Karpas-422 (cell line): ENCODE data around the gene CRYGN. TPM values are rescaled to one million over a fixed set of nuclear protein-coding genes. Genes with fewer than 3 reads are reported as not detected.

Experiments
- DNase-seq: peaks from one replicate; pipeline ENCODE4 v3.0.0-alpha.2; 2015
- H2AFZ ChIP-seq: fragments of 200-600 bp; sonication (generic); 2 replicates; pipeline ENCODE4 v1.6.1; 2014; ENCODE audit warnings: antibody characterized with exemption, low read length, mixed read lengths
- H3K27ac ChIP-seq: fragments of 200-600 bp; sonication (generic); 2 replicates; pipeline ENCODE4 v1.5.1; 2014; ENCODE audit warnings: mild to moderate bottlenecking, low read length, moderate library complexity
- H3K27me3 ChIP-seq: fragments of 200-600 bp; sonication (generic); 2 replicates; pipeline ENCODE4 v1.6.1; 2014; ENCODE audit warnings: low read length, mixed read lengths
- H3K36me3 ChIP-seq: fragments of 200-600 bp; sonication (generic); 2 replicates; pipeline ENCODE4 v1.6.1; 2014; ENCODE audit warnings: low read length, mixed read lengths; ENCODE audit not compliant: insufficient read depth
- H3K4me1 ChIP-seq: fragments of 200-600 bp; sonication (generic); 2 replicates; pipeline ENCODE4 v1.6.1; 2014; ENCODE audit warnings: mild to moderate bottlenecking, low read length, mixed read lengths
- H3K4me2 ChIP-seq: fragments of 200-600 bp; sonication (generic); 2 replicates; pipeline ENCODE4 v1.6.1; 2014; ENCODE audit warnings: low read length, low read depth, mild to moderate bottlenecking; ENCODE audit not compliant: poor library complexity, severe bottlenecking
- H3K4me3 ChIP-seq: fragments of 200-600 bp; sonication (generic); 2 replicates; pipeline ENCODE4 v1.5.1; 2014; ENCODE audit warnings: mild to moderate bottlenecking, antibody characterized with exemption, low read length, mixed read lengths
- H3K79me2 ChIP-seq: fragments of 200-600 bp; sonication (generic); 2 replicates; pipeline ENCODE4 v1.6.1; 2014; ENCODE audit warnings: mild to moderate bottlenecking, low read length, mixed read lengths
- H3K9ac ChIP-seq: fragments of 200-600 bp; sonication (generic); 2 replicates; pipeline ENCODE4 v1.6.0; 2014; ENCODE audit warnings: low read length
- H3K9me2 ChIP-seq: fragments of 200-600 bp; sonication (generic), shearing (Covaris generic); replicated peaks from 2 replicates; pipeline ENCODE4 v1.6.0; 2014; ENCODE audit warnings: mild to moderate bottlenecking, low read length, moderate library complexity; ENCODE audit not compliant: insufficient read depth
- H3K9me3 ChIP-seq: fragments of 300-700, 200-600 bp; sonication (generic); 2 replicates; pipeline ENCODE4 v1.6.1; 2014; ENCODE audit warnings: low read length, mixed read lengths
- H4K20me1 ChIP-seq: fragments of 200-600 bp; sonication (generic); 2 replicates; pipeline ENCODE4 v1.6.1; 2014; ENCODE audit warnings: mild to moderate bottlenecking, antibody characterized with exemption, low read length, low read depth; ENCODE audit not compliant: insufficient read depth
- total RNA-seq: library from RNA; depleted of rRNA; stranded (reverse); fragments of >200 nt; shearing (Covaris generic); gene quantifications from 2 replicates; pipeline ENCODE4 v1.2.3, GENCODE V29; 2014; ENCODE audit warnings: low replicate concordance

Gene CRYGN
- total RNA-seq, 1 experiment from 2014 or later = not detected

DNA sequence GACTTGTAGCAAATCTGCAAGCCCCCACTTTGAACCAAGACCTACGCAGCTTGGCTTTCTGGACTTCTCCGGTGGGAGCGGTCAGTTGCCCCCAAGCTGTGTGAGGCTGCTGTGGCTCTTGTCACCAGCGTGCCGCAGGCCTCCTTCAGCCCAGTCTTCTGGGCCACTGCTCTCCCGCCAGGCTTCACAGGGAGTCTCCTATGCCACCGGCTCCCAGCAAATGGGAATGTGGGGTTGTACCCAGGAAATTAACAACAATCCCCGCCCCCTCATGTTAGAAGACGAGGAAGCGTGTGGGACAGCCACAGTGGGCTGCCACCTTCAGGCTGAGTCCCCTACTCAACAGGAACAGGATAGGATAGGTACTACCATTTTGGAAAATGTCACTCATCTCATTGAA lies 34.4 kb downstream of the CRYGN start:
- H2AFZ ChIP-seq = no peak overlapping the region
- no peaks in the 10 kb centered on the region for H3K36me3 ChIP-seq
- H3K79me2 ChIP-seq = no peaks in the 10 kb centered on the region
- no peak overlapping the region for H3K9ac ChIP-seq
- no peaks in the 10 kb centered on the region for H3K27me3 ChIP-seq
- H3K4me2 ChIP-seq = no peak overlapping the region
- no peaks in the 10 kb centered on the region for H4K20me1 ChIP-seq
- H3K4me3 ChIP-seq = no peak overlapping the region
- H3K9me2 ChIP-seq = no peaks in the 10 kb centered on the region
- no peak for DNase-seq
- H3K27ac ChIP-seq = no peak overlapping the region
- H3K9me3 ChIP-seq = no peaks in the 10 kb centered on the region
- no peaks in the 10 kb centered on the region for H3K4me1 ChIP-seq

DNA sequence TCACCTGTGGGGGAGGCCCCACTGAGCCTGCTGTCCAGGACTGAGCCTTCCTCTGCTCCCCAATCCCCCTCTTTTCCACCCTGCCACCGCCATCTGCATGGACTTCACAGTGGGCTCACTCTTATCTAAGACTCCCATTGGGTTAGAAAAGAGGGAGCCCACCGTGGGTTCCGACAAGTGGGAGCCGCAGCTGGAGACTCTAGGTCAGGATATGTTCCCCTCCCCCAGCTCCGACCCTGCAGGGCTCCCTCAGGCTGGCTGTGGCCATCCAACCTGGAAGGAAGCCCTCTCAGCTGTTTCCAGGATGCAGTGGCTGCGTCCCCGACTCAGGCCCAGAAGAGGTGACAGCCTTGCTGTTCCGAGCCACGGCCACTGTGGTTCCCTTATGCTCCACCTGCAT lies 34.9 kb downstream of the CRYGN start:
- Histone ChIP-seq H2AFZ (no peak overlapping the region), H3K4me1 (no peaks in the 10 kb centered on the region), H3K36me3 (no peaks in the 10 kb centered on the region), H3K4me3 (no peak overlapping the region), H3K9me2 (no peaks in the 10 kb centered on the region), H3K27ac (no peak overlapping the region), H3K9me3 (no peaks in the 10 kb centered on the region), H3K4me2 (no peak overlapping the region), H3K79me2 (no peaks in the 10 kb centered on the region), H3K27me3 (no peaks in the 10 kb centered on the region), H3K9ac (no peak overlapping the region), H4K20me1 (no peaks in the 10 kb centered on the region)
- no peak for DNase-seq

- Histone ChIP-seq H3K27ac (no peak overlapping the region), H3K79me2 (no peaks in the 10 kb centered on the region), H3K4me2 (no peak overlapping the region), H3K9me2 (no peaks in the 10 kb centered on the region), H3K9me3 (no peaks in the 10 kb centered on the region), H3K36me3 (no peaks in the 10 kb centered on the region), H3K4me1 (no peaks in the 10 kb centered on the region), H3K27me3 (no peaks in the 10 kb centered on the region), H3K9ac (no peak overlapping the region), H3K4me3 (no peak overlapping the region), H4K20me1 (no peaks in the 10 kb centered on the region), H2AFZ (no peak overlapping the region)
- DNase-seq = no peak
These were observed 35.5 kb downstream of the CRYGN start for GRCh38 chr7:151404216-151405011.

GRCh38 chr7:151403764-151404163 lies 36.2 kb downstream of the CRYGN start:
- no peaks in the 10 kb centered on the region for H3K4me1 ChIP-seq
- H3K9me2 ChIP-seq = no peaks in the 10 kb centered on the region
- H3K9ac ChIP-seq = no peak overlapping the region
- no peaks in the 10 kb centered on the region for H3K79me2 ChIP-seq
- no peaks in the 10 kb centered on the region for H4K20me1 ChIP-seq
- no peak overlapping the region for H3K4me3 ChIP-seq
- no peak for DNase-seq
- no peaks in the 10 kb centered on the region for H3K27me3 ChIP-seq
- H2AFZ ChIP-seq = no peak overlapping the region
- no peaks in the 10 kb centered on the region for H3K9me3 ChIP-seq
- no peak overlapping the region for H3K4me2 ChIP-seq
- H3K36me3 ChIP-seq = no peaks in the 10 kb centered on the region
- H3K27ac ChIP-seq = no peak overlapping the region

GRCh38 chr7:151402029-151402835 lies 37.7 kb downstream of the CRYGN start:
- no peaks in the 10 kb centered on the region for H3K27me3 ChIP-seq
- no peak for DNase-seq

GRCh38 chr7:151400626-151401315 lies 39.2 kb downstream of the CRYGN start:
- H3K4me3 ChIP-seq = no peak overlapping the region
- H2AFZ ChIP-seq = no peak overlapping the region
- H3K27me3 ChIP-seq = no peaks in the 10 kb centered on the region
- no peak overlapping the region for H3K4me2 ChIP-seq
- H3K9ac ChIP-seq = no peak overlapping the region
- no peak overlapping the region for H3K27ac ChIP-seq
- H4K20me1 ChIP-seq = no peaks in the 10 kb centered on the region
- no peaks in the 10 kb centered on the region for H3K79me2 ChIP-seq
- H3K9me3 ChIP-seq = no peaks in the 10 kb centered on the region
- DNase-seq = no peak
- no peaks in the 10 kb centered on the region for H3K9me2 ChIP-seq
- no peaks in the 10 kb centered on the region for H3K4me1 ChIP-seq
- no peaks in the 10 kb centered on the region for H3K36me3 ChIP-seq

More at GRCh38 chr7:151402029-151402835, 37.7 kb downstream of the CRYGN start:
- no peak overlapping the region for H2AFZ ChIP-seq
- H4K20me1 ChIP-seq = no peaks in the 10 kb centered on the region
- H3K9me2 ChIP-seq = no peaks in the 10 kb centered on the region
- no peak overlapping the region for H3K27ac ChIP-seq
- no peaks in the 10 kb centered on the region for H3K79me2 ChIP-seq
- no peak overlapping the region for H3K4me2 ChIP-seq
- no peaks in the 10 kb centered on the region for H3K9me3 ChIP-seq
- no peaks in the 10 kb centered on the region for H3K36me3 ChIP-seq
- no peak overlapping the region for H3K9ac ChIP-seq
- no peak overlapping the region for H3K4me3 ChIP-seq
- H3K4me1 ChIP-seq = no peaks in the 10 kb centered on the region

- Histone ChIP-seq H3K27me3 (no peaks in the 10 kb centered on the region), H4K20me1 (no peaks in the 10 kb centered on the region), H3K4me3 (no peak overlapping the region), H3K4me2 (no peak overlapping the region), H3K36me3 (no peaks in the 10 kb centered on the region), H3K9ac (no peak overlapping the region), H3K9me3 (no peaks in the 10 kb centered on the region), H2AFZ (no peak overlapping the region), H3K9me2 (no peaks in the 10 kb centered on the region), H3K27ac (no peak overlapping the region), H3K79me2 (no peaks in the 10 kb centered on the region), H3K4me1 (no peaks in the 10 kb centered on the region)
- DNase-seq = no peak
These were observed 40.0 kb downstream of the CRYGN start for GRCh38 chr7:151399906-151400305.

DNA sequence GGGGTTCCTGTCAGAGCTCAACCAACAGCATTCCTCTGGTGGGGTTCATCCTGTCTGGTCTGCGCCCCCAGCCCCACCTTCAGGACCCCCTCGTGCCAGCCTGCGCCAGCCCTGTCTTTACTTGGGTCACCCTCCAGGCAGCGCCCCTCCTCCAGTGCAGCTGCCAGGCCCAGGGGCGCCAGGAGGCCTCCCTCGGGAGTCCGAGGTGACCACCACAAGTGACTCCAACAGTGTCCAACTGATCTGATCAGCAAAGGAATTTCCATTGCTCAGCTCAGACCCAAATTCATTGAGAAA lies 40.7 kb downstream of the CRYGN start:
- H3K79me2 ChIP-seq = no peaks in the 10 kb centered on the region
- no peak overlapping the region for H3K9ac ChIP-seq
- no peaks in the 10 kb centered on the region for H3K4me1 ChIP-seq
- no peaks in the 10 kb centered on the region for H4K20me1 ChIP-seq
- H3K4me2 ChIP-seq = no peak overlapping the region
- no peaks in the 10 kb centered on the region for H3K36me3 ChIP-seq
- no peak overlapping the region for H3K4me3 ChIP-seq
- H3K9me3 ChIP-seq = no peaks in the 10 kb centered on the region
- H3K27me3 ChIP-seq = no peaks in the 10 kb centered on the region
- no peaks in the 10 kb centered on the region for H3K9me2 ChIP-seq
- H2AFZ ChIP-seq = no peak overlapping the region
- DNase-seq = no peak
- H3K27ac ChIP-seq = no peak overlapping the region
